ENCODE data around the gene ASCC3. TPM values are rescaled to one million over a fixed set of nuclear protein-coding genes. Genes with fewer than 3 reads are reported as not detected.

The ASCC3 gene
- total RNA-seq, 1 experiment from 2014 or later, result 32.2 TPM

- peak; percentile 51 for DNase-seq (ENCODE audit: low spot score)
- no peak for TF ChIP-seq EZH2 (IDR thresholded peaks at IDR 0.05; ENCODE audit: borderline replicate concordance, low read depth, low read length, poor library complexity, severe bottlenecking)
- TF ChIP-seq CTCF (conservative IDR thresholded peaks at IDR 0.05; ENCODE audit: low read depth, low read length), result peak; percentile 58
- BruUV-seq (replicated peaks), result no TSS peak
These were observed 308.0 kb downstream of the ASCC3 start for GRCh38 chr6:100573166-100573565.

GRCh38 chr6:100568255-100568654 lies 312.9 kb downstream of the ASCC3 start:
- no TSS peak for BruUV-seq (replicated peaks)
- TF ChIP-seq CTCF (conservative IDR thresholded peaks at IDR 0.05; ENCODE audit: low read depth, low read length) (no peak), EZH2 (IDR thresholded peaks at IDR 0.05; ENCODE audit: borderline replicate concordance, low read depth, low read length, poor library complexity, severe bottlenecking) (no peak)
- POLR2A ChIA-PET (ENCODE audit: low non-redundant PET), result no interaction called here
- Histone ChIP-seq H3K9me3 (ENCODE audit: low read depth, low read length, poor library complexity, severe bottlenecking) (no peaks in the 10 kb centered on the region), H3K4me3 (ENCODE audit: low read depth, low read length, poor library complexity, severe bottlenecking) (no peak overlapping the region), H3K27me3 (replicated peaks; ENCODE audit: insufficient read depth, low read depth, low read length, poor library complexity) (no peaks in the 10 kb centered on the region), H3K36me3 (ENCODE audit: insufficient read depth, low read length, poor library complexity, severe bottlenecking) (no peaks in the 10 kb centered on the region), H3K27ac (ENCODE audit: low read depth, low read length, poor library complexity, severe bottlenecking) (no peak overlapping the region), H3K4me1 (ENCODE audit: insufficient read depth, low read length, poor library complexity, severe bottlenecking) (no peaks in the 10 kb centered on the region)
- intact Hi-C loops (cut with micrococcal nuclease; ENCODE audit: unreplicated experiment), result no loop called here
- CTCF ChIA-PET, result no interaction called here
- DNase-seq (ENCODE audit: low spot score), result no peak

More at GRCh38 chr6:100573166-100573565, 308.0 kb downstream of the ASCC3 start:
- H3K27ac ChIP-seq (ENCODE audit: low read depth, low read length, poor library complexity, severe bottlenecking), result no peak overlapping the region
- H3K9me3 ChIP-seq (ENCODE audit: low read depth, low read length, poor library complexity, severe bottlenecking), result no peaks in the 10 kb centered on the region
- CTCF ChIA-PET, result no interaction called here
- H3K36me3 ChIP-seq (ENCODE audit: insufficient read depth, low read length, poor library complexity, severe bottlenecking), result no peaks in the 10 kb centered on the region
- no peaks in the 10 kb centered on the region for H3K27me3 ChIP-seq (replicated peaks; ENCODE audit: insufficient read depth, low read depth, low read length, poor library complexity)
- no peak overlapping the region for H3K4me3 ChIP-seq (ENCODE audit: low read depth, low read length, poor library complexity, severe bottlenecking)
- H3K4me1 ChIP-seq (ENCODE audit: insufficient read depth, low read length, poor library complexity, severe bottlenecking), result no peaks in the 10 kb centered on the region
- POLR2A ChIA-PET (ENCODE audit: low non-redundant PET), result no interaction called here
- intact Hi-C loops (cut with micrococcal nuclease; ENCODE audit: unreplicated experiment), result loop anchor here (10.0 kb wide), 1 partner anchor 458 kb away; no protein-coding TSS in a partner anchor

DNA sequence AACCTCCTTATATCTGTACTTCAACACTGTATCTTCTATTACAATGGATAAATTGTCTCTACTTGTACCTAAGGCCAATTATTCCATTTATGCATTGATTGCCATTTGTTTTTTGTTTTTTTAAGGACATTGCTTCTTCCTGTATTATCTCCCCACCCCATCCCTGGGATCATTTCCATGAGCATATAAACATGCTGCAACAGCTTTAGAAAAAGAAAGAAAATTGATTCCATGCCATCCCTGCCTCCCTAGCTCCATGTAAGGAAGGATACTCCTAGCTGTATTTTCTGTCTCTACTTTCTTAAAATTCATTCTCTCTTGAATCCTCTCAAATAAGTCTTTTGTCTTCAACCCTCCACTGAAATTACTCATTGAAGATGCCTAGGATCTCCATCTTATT lies 314.6 kb downstream of the ASCC3 start:
- no peak overlapping the region for H3K4me3 ChIP-seq (ENCODE audit: low read depth, low read length, poor library complexity, severe bottlenecking)
- H3K27me3 ChIP-seq (replicated peaks; ENCODE audit: insufficient read depth, low read depth, low read length, poor library complexity), result no peaks in the 10 kb centered on the region
- TF ChIP-seq CTCF (conservative IDR thresholded peaks at IDR 0.05; ENCODE audit: low read depth, low read length) (no peak), EZH2 (IDR thresholded peaks at IDR 0.05; ENCODE audit: borderline replicate concordance, low read depth, low read length, poor library complexity, severe bottlenecking) (no peak)
- DNase-seq (ENCODE audit: low spot score), result no peak
- no TSS peak for BruUV-seq (replicated peaks)
- no peaks in the 10 kb centered on the region for H3K4me1 ChIP-seq (ENCODE audit: insufficient read depth, low read length, poor library complexity, severe bottlenecking)
- ChIA-PET CTCF (no interaction called here), POLR2A (ENCODE audit: low non-redundant PET) (no interaction called here)
- H3K27ac ChIP-seq (ENCODE audit: low read depth, low read length, poor library complexity, severe bottlenecking), result no peak overlapping the region
- intact Hi-C loops (cut with micrococcal nuclease; ENCODE audit: unreplicated experiment), result no loop called here
- H3K9me3 ChIP-seq (ENCODE audit: low read depth, low read length, poor library complexity, severe bottlenecking), result no peaks in the 10 kb centered on the region
- no peaks in the 10 kb centered on the region for H3K36me3 ChIP-seq (ENCODE audit: insufficient read depth, low read length, poor library complexity, severe bottlenecking)
